ENCODE results near the gene KIAA0319L. TPM values are rescaled to one million over a fixed set of nuclear protein-coding genes. Genes with fewer than 3 reads are reported as not detected.

The KIAA0319L gene
- total and polyA plus RNA-seq, 7 donors, result 8.3 to 50.4 (median 30.7) TPM

- Histone ChIP-seq H3K4me1 (peaks cover 0 to 48% (median 44%) of the 10 kb centered on the region in 4 donors), H3K9me3 (no peaks in the 10 kb centered on the region), H3K36me3 (peaks cover 0 to 43% (median 12%) of the 10 kb centered on the region in 4 donors), H3K27ac (no peak overlapping the region), H3K27me3 (no peaks in the 10 kb centered on the region), H3K4me3 (no peak overlapping the region)
- DNase-seq, result no peak
- no peak for TF ChIP-seq POLR2A (IDR thresholded peaks at IDR 0.05)
- no peak for TF ChIP-seq EP300 (IDR thresholded peaks at IDR 0.05)
- no peak for TF ChIP-seq POLR2AphosphoS5 (IDR thresholded peaks at IDR 0.05)
- no peak for TF ChIP-seq CTCF (IDR thresholded peaks at IDR 0.05)
- intact Hi-C loops (cut with DNase I), result no loop called here
- WGBS, 2 donors, result 48 to 68% methylated on average over 7 of the region's 7 CpGs
Observed at GRCh38 chr1:35554266-35555211, 2.7 kb downstream of the KIAA0319L start.

GRCh38 chr1:35553851-35554250, 3.4 kb downstream of the KIAA0319L start:
- peaks cover 0 to 41% (median 39%) of the 10 kb centered on the region in 4 donors for H3K4me1 ChIP-seq
- no peaks in the 10 kb centered on the region for H3K9me3 ChIP-seq
- intact Hi-C loops (cut with DNase I), result no loop called here
- TF ChIP-seq EP300 (IDR thresholded peaks at IDR 0.05), result no peak
- no peak for TF ChIP-seq CTCF (IDR thresholded peaks at IDR 0.05)
- TF ChIP-seq POLR2A (IDR thresholded peaks at IDR 0.05), result no peak
- TF ChIP-seq POLR2AphosphoS5 (IDR thresholded peaks at IDR 0.05), result no peak
- no peak overlapping the region for H3K27ac ChIP-seq
- no peak for DNase-seq
- H3K36me3 ChIP-seq, result peaks cover 0 to 47% (median 12%) of the 10 kb centered on the region in 4 donors
- WGBS, 2 donors, result 54 to 74% methylated on average over 2 of the region's 2 CpGs
- H3K27me3 ChIP-seq, result no peaks in the 10 kb centered on the region
- no peak overlapping the region for H3K4me3 ChIP-seq

GRCh38 chr1:35546614-35547013, 10.6 kb downstream of the KIAA0319L start:
- no peaks in the 10 kb centered on the region for H3K27me3 ChIP-seq
- no peaks in the 10 kb centered on the region for H3K9me3 ChIP-seq
- H3K36me3 ChIP-seq, result peaks cover 0 to 37% (median 6%) of the 10 kb centered on the region in 4 donors
- H3K27ac ChIP-seq, result no peak overlapping the region
- peaks cover 0 to 17% (median 6%) of the 10 kb centered on the region in 4 donors for H3K4me1 ChIP-seq
- 96 to 100% methylated on average over 1 of the region's 1 CpG for WGBS, 2 donors
- DNase-seq, result no peak
- TF ChIP-seq CTCF (IDR thresholded peaks at IDR 0.05) (no peak), EP300 (IDR thresholded peaks at IDR 0.05) (no peak), POLR2A (IDR thresholded peaks at IDR 0.05) (no peak), POLR2AphosphoS5 (IDR thresholded peaks at IDR 0.05) (no peak)
- H3K4me3 ChIP-seq, result no peak overlapping the region
- intact Hi-C loops (cut with DNase I), result no loop called here

GRCh38 chr1:35544976-35545375, 12.2 kb downstream of the KIAA0319L start:
- intact Hi-C loops (cut with DNase I), result no loop called here
- peaks cover 0 to 28% (median 18%) of the 10 kb centered on the region in 4 donors for H3K4me1 ChIP-seq
- no peak for DNase-seq
- no peak overlapping the region for H3K27ac ChIP-seq
- TF ChIP-seq POLR2A (IDR thresholded peaks at IDR 0.05) (no peak), CTCF (IDR thresholded peaks at IDR 0.05) (no peak), POLR2AphosphoS5 (IDR thresholded peaks at IDR 0.05) (no peak), EP300 (IDR thresholded peaks at IDR 0.05) (no peak)
- no peak overlapping the region for H3K4me3 ChIP-seq
- H3K27me3 ChIP-seq, result no peaks in the 10 kb centered on the region
- H3K9me3 ChIP-seq, result no peaks in the 10 kb centered on the region
- peaks cover 0 to 22% (median 4%) of the 10 kb centered on the region in 4 donors for H3K36me3 ChIP-seq
- WGBS, 2 donors, result 73 to 83% methylated on average over 3 of the region's 3 CpGs

All from sigmoid colon (tissue), 7 donors.